Measurements from ENCODE around the gene TBP.

- TF ChIP-seq POLR2AphosphoS5 (IDR thresholded peaks at IDR 0.05): no peak
- TF ChIP-seq, protein P1, sequence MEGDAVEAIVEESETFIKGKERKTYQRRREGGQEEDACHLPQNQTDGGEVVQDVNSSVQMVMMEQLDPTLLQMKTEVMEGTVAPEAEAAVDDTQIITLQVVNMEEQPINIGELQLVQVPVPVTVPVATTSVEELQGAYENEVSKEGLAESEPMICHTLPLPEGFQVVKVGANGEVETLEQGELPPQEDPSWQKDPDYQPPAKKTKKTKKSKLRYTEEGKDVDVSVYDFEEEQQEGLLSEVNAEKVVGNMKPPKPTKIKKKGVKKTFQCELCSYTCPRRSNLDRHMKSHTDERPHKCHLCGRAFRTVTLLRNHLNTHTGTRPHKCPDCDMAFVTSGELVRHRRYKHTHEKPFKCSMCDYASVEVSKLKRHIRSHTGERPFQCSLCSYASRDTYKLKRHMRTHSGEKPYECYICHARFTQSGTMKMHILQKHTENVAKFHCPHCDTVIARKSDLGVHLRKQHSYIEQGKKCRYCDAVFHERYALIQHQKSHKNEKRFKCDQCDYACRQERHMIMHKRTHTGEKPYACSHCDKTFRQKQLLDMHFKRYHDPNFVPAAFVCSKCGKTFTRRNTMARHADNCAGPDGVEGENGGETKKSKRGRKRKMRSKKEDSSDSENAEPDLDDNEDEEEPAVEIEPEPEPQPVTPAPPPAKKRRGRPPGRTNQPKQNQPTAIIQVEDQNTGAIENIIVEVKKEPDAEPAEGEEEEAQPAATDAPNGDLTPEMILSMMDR (IDR thresholded peaks at IDR 0.05): no peak
- no peak for TF ChIP-seq POLR2A (IDR thresholded peaks at IDR 0.05)
Measured at GRCh38 chr6:170512249-170512648, 41.9 kb upstream of the TBP start.

Data from breast epithelium (tissue), 3 donors.